Coronary artery (tissue), 2 donors: Measurements from ENCODE around the gene JMJD6.
A peak's percentile ranks its signal among the peaks of the same experiment; 100 is the strongest.
"Not testable (repeated sequence)": the region's sequence is repeated elsewhere in the genome, so short reads cannot be mapped to it uniquely, and the experiment has no call there.

Source experiments
- DNase-seq: peaks from one replicate; pipeline ENCODE4 v3.0.0-alpha.2; 2017; ENCODE audit warnings: low spot score
- H3K27ac ChIP-seq, 2 donors: fragments of 200-600 bp; sonication (generic); one replicate each; pipeline ENCODE4 v1.5.1; 2016 to 2019
- H3K4me3 ChIP-seq: fragments of 200-600 bp; sonication (generic); 2 replicates; pipeline ENCODE4 v1.5.1; 2016; ENCODE audit warnings: mild to moderate bottlenecking, moderate library complexity
- TF ChIP-seq, protein P1 (sequence below): fragments of 200-600 bp; sonication (generic); IDR thresholded peaks from one replicate; pipeline ENCODE4 v1.5.1; 2019; ENCODE audit warnings: antibody characterized with exemption

JMJD6 gene

GRCh38 chr17:76727745-76728456 lies 1.5 kb upstream of the JMJD6 start:
- DNase-seq: no peak
- TF ChIP-seq, protein P1, sequence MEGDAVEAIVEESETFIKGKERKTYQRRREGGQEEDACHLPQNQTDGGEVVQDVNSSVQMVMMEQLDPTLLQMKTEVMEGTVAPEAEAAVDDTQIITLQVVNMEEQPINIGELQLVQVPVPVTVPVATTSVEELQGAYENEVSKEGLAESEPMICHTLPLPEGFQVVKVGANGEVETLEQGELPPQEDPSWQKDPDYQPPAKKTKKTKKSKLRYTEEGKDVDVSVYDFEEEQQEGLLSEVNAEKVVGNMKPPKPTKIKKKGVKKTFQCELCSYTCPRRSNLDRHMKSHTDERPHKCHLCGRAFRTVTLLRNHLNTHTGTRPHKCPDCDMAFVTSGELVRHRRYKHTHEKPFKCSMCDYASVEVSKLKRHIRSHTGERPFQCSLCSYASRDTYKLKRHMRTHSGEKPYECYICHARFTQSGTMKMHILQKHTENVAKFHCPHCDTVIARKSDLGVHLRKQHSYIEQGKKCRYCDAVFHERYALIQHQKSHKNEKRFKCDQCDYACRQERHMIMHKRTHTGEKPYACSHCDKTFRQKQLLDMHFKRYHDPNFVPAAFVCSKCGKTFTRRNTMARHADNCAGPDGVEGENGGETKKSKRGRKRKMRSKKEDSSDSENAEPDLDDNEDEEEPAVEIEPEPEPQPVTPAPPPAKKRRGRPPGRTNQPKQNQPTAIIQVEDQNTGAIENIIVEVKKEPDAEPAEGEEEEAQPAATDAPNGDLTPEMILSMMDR: no peak
- H3K27ac ChIP-seq: peak overlapping the region; percentile 53 to 99
- H3K4me3 ChIP-seq: peak overlapping the region; percentile 95

GRCh38 chr17:76726776-76727718 lies 641 bp upstream of the JMJD6 start, which contains the start of gene METTL23:
TSS of gene METTL23 (plus strand) at chr17:76726839. CDS start at chr17:76729711, 2,872 bp downstream.
- Histone ChIP-seq H3K4me3 (peak within 1 kb of the TSS; percentile 95), H3K27ac (peak within 1 kb of the TSS; percentile 99 to 100)
- TF ChIP-seq, protein P1: peak; percentile 58
- peak; percentile 89 for DNase-seq

DNA sequence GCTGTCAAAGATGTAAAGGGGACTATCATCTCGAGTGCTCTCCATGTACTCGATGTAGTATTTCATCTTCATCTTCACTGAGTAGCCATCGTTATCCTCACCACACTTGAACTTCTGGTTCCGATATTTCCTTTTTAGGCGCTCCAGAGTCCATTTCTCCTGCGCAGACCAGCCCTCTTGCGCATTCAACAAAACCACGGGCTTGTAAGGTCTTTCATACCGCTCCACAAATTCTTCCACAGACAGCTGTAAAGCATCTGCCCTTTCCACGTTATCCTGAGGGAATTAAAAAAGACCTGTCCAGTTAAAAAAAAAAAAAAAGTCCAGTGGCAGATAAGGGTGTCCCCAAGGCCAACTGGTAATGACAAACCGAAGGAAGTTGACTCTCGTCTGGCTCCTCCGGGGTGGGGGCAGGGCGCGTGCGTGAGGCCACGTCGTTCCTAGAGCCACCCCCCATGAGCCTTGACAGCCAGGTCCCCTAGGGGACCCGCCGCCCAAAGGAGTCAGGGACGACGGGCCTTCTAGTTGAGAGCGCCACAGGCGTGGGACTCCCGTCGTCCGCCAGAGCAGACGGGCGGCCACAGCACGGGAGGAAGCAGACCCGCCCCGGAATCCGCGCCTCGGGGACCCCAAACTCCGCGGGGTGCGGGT lies 701 bp downstream of the JMJD6 start:
- peak; percentile 91 for DNase-seq
- TF ChIP-seq, protein P1: no peak
- Histone ChIP-seq H3K4me3 (peak overlapping the region; percentile 95), H3K27ac (peak overlapping the region; percentile 99 to 100)

- DNase-seq: no peak
- TF ChIP-seq, protein P1: no peak
- H3K27ac ChIP-seq: no peak overlapping the region
- H3K4me3 ChIP-seq: peak overlapping the region; percentile 33
These were observed 2.6 kb downstream of the JMJD6 start for GRCh38 chr17:76723812-76724211.

- not testable (repeated sequence) for H3K4me3 ChIP-seq, H3K27ac ChIP-seq, DNase-seq
These were observed 3.4 kb downstream of the JMJD6 start for GRCh38 chr17:76722977-76723376.

GRCh38 chr17:76722279-76722678 lies 4.1 kb downstream of the JMJD6 start:
- no peak overlapping the region for H3K27ac ChIP-seq
- TF ChIP-seq, protein P1: no peak
- no peak overlapping the region for H3K4me3 ChIP-seq
- DNase-seq: no peak

GRCh38 chr17:76721463-76721862 lies 4.9 kb downstream of the JMJD6 start:
- Histone ChIP-seq H3K27ac (no peak overlapping the region), H3K4me3 (no peak overlapping the region)
- TF ChIP-seq, protein P1: no peak
- no peak for DNase-seq
